GM12892 (cell line): Measurements from ENCODE around the gene SUPT3H.
"Not testable (repeated sequence)": the region's sequence is repeated elsewhere in the genome, so short reads cannot be mapped to it uniquely, and the experiment has no call there.

Experiments
- POLR2A ChIP-seq: IDR thresholded peaks from 2 replicates; pipeline ENCODE4 v1.6.1; 2011; ENCODE audit warnings: low read depth, low read length, control low read depth
- POLR2AphosphoS5 ChIP-seq: IDR thresholded peaks from 2 replicates; pipeline ENCODE4 v1.6.1; 2011; ENCODE audit warnings: low read depth, low read length, control low read depth
- TAF1 ChIP-seq: IDR thresholded peaks from 2 replicates; pipeline ENCODE4 v1.6.1; 2011; ENCODE audit warnings: low read depth, mild to moderate bottlenecking, control low read depth, low read length, borderline replicate concordance

DNA sequence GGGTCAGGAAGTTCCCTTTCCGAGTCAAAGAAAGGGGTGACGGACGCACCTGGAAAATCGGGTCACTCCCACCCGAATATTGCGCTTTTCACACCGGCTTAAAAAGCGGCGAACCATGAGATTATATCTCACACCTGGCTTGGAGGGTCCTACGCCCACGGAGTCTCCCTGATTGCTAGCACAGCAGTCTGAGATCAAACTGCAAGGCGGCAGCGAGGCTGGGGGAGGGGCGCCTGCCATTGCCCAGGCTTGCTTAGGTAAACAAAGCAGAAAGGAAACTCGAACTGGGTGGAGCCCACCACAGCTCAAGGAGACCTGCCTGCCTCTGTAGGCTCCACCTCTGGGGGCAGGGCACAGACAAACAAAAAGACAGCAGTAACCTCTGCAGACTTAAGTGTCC is 315.1 kb downstream of the SUPT3H start:
- not testable (repeated sequence) for TF ChIP-seq TAF1, POLR2AphosphoS5, POLR2A
